GM18505 (cell line): ENCODE measurements around the gene DNAJC13.
"Not testable (repeated sequence)": the region's sequence is repeated elsewhere in the genome, so short reads cannot be mapped to it uniquely, and the experiment has no call there.

ENCODE experiments used
- ATAC-seq: cut with Tn5 transposase; IDR thresholded peaks from one replicate; pipeline ENCODE4 v1.9.1; 2021; ENCODE audit not compliant: unreplicated experiment
- POLR2A ChIP-seq: IDR thresholded peaks from 4 replicates; pipeline ENCODE4 v1.6.1; 2011; ENCODE audit warnings: borderline replicate concordance; ENCODE audit not compliant: insufficient read depth, insufficient read length; ENCODE audit errors: extremely low read depth

The DNAJC13 gene

GRCh38 chr3:132550579-132551305 lies 133.4 kb downstream of the DNAJC13 start:
- ATAC-seq = no peak
- no peak for TF ChIP-seq POLR2A

GRCh38 chr3:132553826-132554225 lies 136.5 kb downstream of the DNAJC13 start:
- no peak for TF ChIP-seq POLR2A
- no peak for ATAC-seq

- ATAC-seq = no peak
- no peak for TF ChIP-seq POLR2A
Observed at GRCh38 chr3:132554437-132554836, 137.1 kb downstream of the DNAJC13 start.

- no peak for TF ChIP-seq POLR2A
- ATAC-seq = no peak
Observed at GRCh38 chr3:132555306-132556035, 138.2 kb downstream of the DNAJC13 start.

GRCh38 chr3:132556036-132556386 lies 138.7 kb downstream of the DNAJC13 start:
- ATAC-seq = not testable (repeated sequence)

GRCh38 chr3:132556508-132557159 lies 139.3 kb downstream of the DNAJC13 start:
- no peak for TF ChIP-seq POLR2A
- ATAC-seq = no peak

- ATAC-seq = no peak
- no peak for TF ChIP-seq POLR2A
Observed at GRCh38 chr3:132561003-132561402, 143.7 kb downstream of the DNAJC13 start.

- no peak for TF ChIP-seq POLR2A
- ATAC-seq = no peak
Observed at GRCh38 chr3:132563420-132564069, 146.2 kb downstream of the DNAJC13 start.

GRCh38 chr3:132564070-132564465 lies 146.8 kb downstream of the DNAJC13 start:
- no peak for TF ChIP-seq POLR2A

GRCh38 chr3:132568422-132568821 lies 151.1 kb downstream of the DNAJC13 start:
- TF ChIP-seq POLR2A = no peak
- ATAC-seq = no peak

More at GRCh38 chr3:132564070-132564465, 146.8 kb downstream of the DNAJC13 start:
- ATAC-seq = no peak

GRCh38 chr3:132569153-132569552 lies 151.9 kb downstream of the DNAJC13 start:
- ATAC-seq = no peak
- TF ChIP-seq POLR2A = no peak

- no peak for ATAC-seq
- TF ChIP-seq POLR2A = no peak
Observed at GRCh38 chr3:132569580-132569979, 152.3 kb downstream of the DNAJC13 start.

- ATAC-seq = no peak
- TF ChIP-seq POLR2A = no peak
Observed at GRCh38 chr3:132570016-132570415, 152.7 kb downstream of the DNAJC13 start.
